B cell (primary cell): ENCODE results near the gene DVL2. TPM values are rescaled to one million over a fixed set of nuclear protein-coding genes. Genes with fewer than 3 reads are reported as not detected.

Experiments
- ATAC-seq: fragments of 200-7000 bp; cut with Tn5 transposase; one replicate; pipeline ENCODE4 v1.10.0; 2021; ENCODE audit warnings: low read depth, mild to moderate bottlenecking, moderate number of reproducible peaks, moderate library complexity
- CTCF ChIA-PET: fragments of 350-600 bp; sonication (Branson Sonifier 250); formaldehyde crosslinking; loops from one replicate; lab custom pipeline; 2021; ENCODE audit warnings: antibody characterized with exemption, inconsistent platforms; lab: Charles Lee
- POLR2A ChIA-PET: fragments of 350-600 bp; sonication (Branson Sonifier 250); formaldehyde crosslinking; loops from one replicate; lab custom pipeline; 2021; ENCODE audit warnings: antibody characterized with exemption; lab: Charles Lee
- DNase-seq: peaks from one replicate; pipeline ENCODE4 v3.0.0; 2013
- H2AFZ ChIP-seq: 2 replicates; pipeline ENCODE4 v1.6.1; 2012; ENCODE audit warnings: mild to moderate bottlenecking, low read depth, low read length; ENCODE audit not compliant: insufficient read depth, poor library complexity, severe bottlenecking
- H3K27ac ChIP-seq, 2 donors: 1 replicate in 1 of 2; 2 replicates in 1 of 2; pipeline ENCODE4 v1.5.1; 2012 to 2013; ENCODE audit warnings: low read length in 2 of 2, mild to moderate bottlenecking in 2 of 2, moderate library complexity in 1 of 2
- H3K27me3 ChIP-seq, 4 experiments: fragments of 200-600 bp in 1 of 4; sonication (generic) in 1 of 4; replicated peaks in 1 of 4; 1 replicate in 2 of 4; 2 replicates in 2 of 4; pipeline versions ENCODE4 v1.6.1 to v1.7.0; 2013 to 2016; ENCODE audit warnings: low read length in 3 of 4, mild to moderate bottlenecking in 2 of 4, mixed read lengths in 1 of 4, moderate library complexity in 1 of 4; ENCODE audit not compliant: insufficient read depth in 4 of 4, control insufficient read depth in 3 of 4; ENCODE audit errors: control extremely low read depth in 1 of 4
- H3K36me3 ChIP-seq, 2 experiments: replicated peaks in 1 of 2; 1 replicate in 1 of 2; 2 replicates in 1 of 2; pipeline versions ENCODE4 v1.6.1 to v1.7.1; 2013; ENCODE audit warnings: low read length in 1 of 2; ENCODE audit not compliant: insufficient read depth in 2 of 2, control insufficient read depth in 1 of 2; ENCODE audit errors: control extremely low read depth in 1 of 2, extremely low read depth in 1 of 2
- H3K4me1 ChIP-seq, 2 donors: fragments of 200-600 bp in 1 of 2; sonication (generic) in 1 of 2; 1 replicate in 1 of 2; 2 replicates in 1 of 2; pipeline versions ENCODE4 v1.5.1 to v1.6.1; 2013 to 2017; ENCODE audit warnings: low read length in 2 of 2; ENCODE audit not compliant: control insufficient read depth in 2 of 2, insufficient read depth in 2 of 2
- H3K4me2 ChIP-seq: replicated peaks from 2 replicates; pipeline ENCODE3; 2012; ENCODE audit warnings: mild to moderate bottlenecking, low read depth, low read length; ENCODE audit not compliant: poor library complexity, severe bottlenecking
- H3K4me3 ChIP-seq, 5 experiments: fragments of 200-600 bp in 1 of 5; sonication (generic) in 1 of 5; 1 replicate in 3 of 5; 2 replicates in 2 of 5; pipeline versions ENCODE4 v1.5.1 to v1.7.0; 2011 to 2016; ENCODE audit warnings: low read length in 4 of 5, mild to moderate bottlenecking in 4 of 5, low read depth in 2 of 5, control low read depth in 1 of 5, moderate library complexity in 1 of 5; ENCODE audit not compliant: insufficient read depth in 1 of 5; ENCODE audit errors: control extremely low read depth in 1 of 5, extremely low read depth in 1 of 5
- H3K79me2 ChIP-seq: fragments of 200-600 bp; sonication (generic); one replicate; pipeline ENCODE4 v1.6.0; 2016; ENCODE audit warnings: low read length; ENCODE audit not compliant: control insufficient read depth, insufficient read depth
- H3K9ac ChIP-seq: fragments of 200-600 bp; sonication (generic); 2 replicates; pipeline ENCODE4 v1.6.1; 2017; ENCODE audit warnings: mild to moderate bottlenecking, low read length, moderate library complexity
- H3K9me3 ChIP-seq, 3 donors: one replicate each; pipeline versions ENCODE4 v1.6.1 to v1.7.1; 2013; ENCODE audit warnings: low read length in 2 of 3; ENCODE audit not compliant: control insufficient read depth in 2 of 3, insufficient read depth in 1 of 3; ENCODE audit errors: control extremely low read depth in 1 of 3
- H4K20me1 ChIP-seq: 2 replicates; pipeline ENCODE4 v1.6.0; 2012; ENCODE audit warnings: mild to moderate bottlenecking, low read length; ENCODE audit not compliant: insufficient read depth, control insufficient read depth, poor library complexity, severe bottlenecking
- H3K27ac Mint-ChIP-seq: one replicate; pipeline ENCODE4 v1.8.0; 2021; ENCODE audit warnings: mixed read lengths
- H3K27me3 Mint-ChIP-seq: one replicate; pipeline ENCODE4 v1.8.0; 2021; ENCODE audit warnings: mixed read lengths
- H3K4me1 Mint-ChIP-seq: one replicate; pipeline ENCODE4 v1.8.0; 2021; ENCODE audit warnings: mixed read lengths
- H3K4me3 Mint-ChIP-seq: one replicate; pipeline ENCODE4 v1.8.0; 2021; ENCODE audit warnings: mixed read lengths
- H3K9me3 Mint-ChIP-seq: one replicate; pipeline ENCODE4 v1.8.0; 2022; ENCODE audit warnings: mixed read lengths; ENCODE audit not compliant: insufficient read depth
- EZH2 ChIP-seq: IDR thresholded peaks from 2 replicates; pipeline ENCODE4 v1.6.1; 2012; ENCODE audit warnings: borderline replicate concordance, low read depth, mild to moderate bottlenecking, moderate library complexity, low read length; ENCODE audit not compliant: insufficient read depth, poor library complexity, severe bottlenecking
- WGBS: methylation state at CpG from one replicate; pipeline ENCODE4 v1.1.5; 2013; ENCODE audit warnings: missing lambda C conversion rate; ENCODE audit not compliant: insufficient coverage; 5-methylcytosine and 5-hydroxymethylcytosine counted together
- intact Hi-C: fragments of 100-400 bp; cut with micrococcal nuclease; formaldehyde crosslinking; loops from one replicate; pipeline ENCODE4 v1.10.0; 2022
- polyA plus RNA-seq: library from polyadenylated mRNA; depleted of rRNA; stranded (reverse); fragments of >200 nt; gene quantifications from 2 replicates; pipeline ENCODE4 v1.2.3, GENCODE V29; 2012
- total RNA-seq, 2 donors: library from RNA; stranded (reverse); fragments of 120-200 nt in 1 of 2; gene quantifications; 1 replicate in 1 of 2; 2 replicates in 1 of 2; pipeline versions ENCODE4 v1.2.3 to v1.2.4, GENCODE V29; 2013 to 2022
- TF ChIP-seq, protein P1 (sequence below): fragments of 200-600 bp; IDR thresholded peaks from one replicate; pipeline ENCODE4 v1.8.0; 2022; ENCODE audit warnings: antibody characterized with exemption, mild to moderate bottlenecking

DVL2 gene
- total and polyA plus RNA-seq, 2 donors (not counting 1 experiment from before 2014, with no cell fraction given): 22.5 to 104 TPM

DNA sequence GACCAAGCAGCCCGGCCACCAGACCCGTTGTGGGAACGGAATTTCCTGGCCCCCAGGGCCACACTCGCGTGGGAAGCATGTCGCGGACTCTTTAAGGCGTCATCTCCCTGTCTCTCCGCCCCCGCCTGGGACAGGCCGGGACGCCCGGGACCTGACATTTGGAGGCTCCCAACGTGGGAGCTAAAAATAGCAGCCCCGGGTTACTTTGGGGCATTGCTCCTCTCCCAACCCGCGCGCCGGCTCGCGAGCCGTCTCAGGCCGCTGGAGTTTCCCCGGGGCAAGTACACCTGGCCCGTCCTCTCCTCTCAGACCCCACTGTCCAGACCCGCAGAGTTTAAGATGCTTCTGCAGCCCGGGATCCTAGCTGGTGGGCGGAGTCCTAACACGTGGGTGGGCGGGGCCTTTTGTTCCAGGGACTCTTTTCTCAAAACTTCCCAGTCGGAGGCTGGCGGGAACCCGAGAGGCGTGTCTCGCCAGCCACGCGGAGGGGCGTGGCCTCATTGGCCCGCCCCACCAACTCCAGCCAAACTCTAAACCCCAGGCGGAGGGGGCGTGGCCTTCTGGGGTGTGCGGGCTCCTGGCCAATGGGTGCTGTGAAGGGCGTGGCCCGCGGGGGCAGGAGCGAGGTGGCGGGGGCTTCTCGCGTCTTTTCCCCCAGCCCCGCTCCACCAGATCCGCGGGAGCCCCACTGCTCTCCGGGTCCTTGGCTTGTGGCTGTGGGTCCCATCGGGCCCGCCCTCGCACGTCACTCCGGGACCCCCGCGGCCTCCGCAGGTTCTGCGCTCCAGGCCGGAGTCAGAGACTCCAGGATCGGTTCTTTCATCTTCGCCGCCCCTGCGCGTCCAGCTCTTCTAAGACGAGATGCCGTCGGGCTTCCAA lies 47.0 kb upstream of the DVL2 start, which contains the start of gene SLC2A4:
TSS of gene SLC2A4 (plus strand) at position 645 of the 879 bp plus-strand sequence. CDS start at position 862, 217 bp downstream.
- no peak for TF ChIP-seq EZH2
- Mint-ChIP-seq H3K27me3 (peaks cover 23% of the 10 kb centered on the region), H3K27ac (peak within 1 kb of the TSS; percentile 76), H3K9me3 (no peaks in the 10 kb centered on the region), H3K4me1 (peaks cover 20% of the 10 kb centered on the region), H3K4me3 (peak within 1 kb of the TSS; percentile 92)
- Histone ChIP-seq H3K4me1 (peaks cover 20 to 31% of the 10 kb centered on the region in 2 donors), H4K20me1 (no peaks in the 10 kb centered on the region), H3K4me3 (peak within 1 kb of the TSS; percentile 2 to 69 (median 53)), H2AFZ (peak within 1 kb of the TSS; percentile 64), H3K9me3 (peaks cover 0 to 18% (median 0%) of the 10 kb centered on the region in 3 donors), H3K79me2 (no peaks in the 10 kb centered on the region), H3K4me2 (peak within 1 kb of the TSS; percentile 98), H3K27ac (no peak within 1 kb of the TSS), H3K9ac (peak within 1 kb of the TSS; percentile 67), H3K36me3 (no peaks in the 10 kb centered on the region), H3K27me3 (peaks cover 0 to 46% (median 13%) of the 10 kb centered on the region in 4 experiments)
- DNase-seq (peak; percentile 87), ATAC-seq (peak; percentile 80)
- intact Hi-C loops: loop anchor here (2.0 kb wide), 1 partner anchor 19 kb away; the partner anchor contains the start of gene CLDN7
- ChIA-PET CTCF (interaction anchor here (0.6 to 10.9 kb wide), 10 partner anchors 10 to 877 kb away, joined by 3 to 115 read pairs (median 4); partner anchors contain the start of genes ACADVL, ACAP1 and DLG4), POLR2A (interaction anchor here (0.6 to 1.5 kb wide), 6 partner anchors 12 to 281 kb away, joined by 3 to 7 read pairs (median 4); partner anchors contain the start of gene GABARAP)
- WGBS: 1% methylated on average over 67 of the region's 71 CpGs

DNA sequence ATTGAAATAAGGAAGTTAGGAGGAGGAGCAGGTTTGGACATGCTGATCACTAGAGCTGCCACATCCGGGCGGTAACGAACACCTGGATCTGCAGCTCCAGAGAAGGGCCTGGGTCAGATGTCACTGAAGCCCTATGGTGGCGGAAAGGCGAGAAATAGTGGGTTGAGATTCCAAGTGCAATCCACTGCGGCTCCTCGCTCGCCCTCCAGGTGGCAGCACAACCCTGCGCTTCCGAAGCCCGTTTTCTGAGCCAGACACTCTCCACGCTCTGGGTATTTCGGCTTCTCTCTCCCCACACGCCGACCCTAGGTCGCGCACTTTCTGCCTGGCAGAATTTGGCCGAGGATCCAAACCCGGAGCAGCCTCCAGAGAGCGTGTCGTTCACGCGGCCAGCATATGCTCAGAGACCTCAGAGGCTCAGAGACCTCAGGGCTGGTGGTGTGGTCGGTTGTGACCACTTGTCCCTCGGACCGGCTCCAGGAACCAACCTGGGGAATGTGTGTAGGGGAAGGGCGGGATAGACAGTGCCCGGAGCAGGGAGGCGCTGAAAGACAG lies 46.3 kb upstream of the DVL2 start:
- DNase-seq: peak; percentile 85
- peak overlapping the region; percentile 76 for H3K27ac Mint-ChIP-seq
- H3K27me3 ChIP-seq: peaks cover 0 to 45% (median 13%) of the 10 kb centered on the region in 4 experiments
- whole genome bisulfite sequencing: 1% methylated on average over 29 of the region's 29 CpGs
- H3K27ac ChIP-seq: no peak overlapping the region
- H3K4me2 ChIP-seq: peak overlapping the region; percentile 98
- peaks cover 0 to 18% (median 0%) of the 10 kb centered on the region in 3 donors for H3K9me3 ChIP-seq
- intact Hi-C loops: loop anchor here (1.0 to 2.0 kb wide), 7 partner anchors 16 to 309 kb away; partner anchors contain the start of genes CLDN7, SENP3 and TMEM102
- no peaks in the 10 kb centered on the region for H4K20me1 ChIP-seq
- TF ChIP-seq, protein P1, sequence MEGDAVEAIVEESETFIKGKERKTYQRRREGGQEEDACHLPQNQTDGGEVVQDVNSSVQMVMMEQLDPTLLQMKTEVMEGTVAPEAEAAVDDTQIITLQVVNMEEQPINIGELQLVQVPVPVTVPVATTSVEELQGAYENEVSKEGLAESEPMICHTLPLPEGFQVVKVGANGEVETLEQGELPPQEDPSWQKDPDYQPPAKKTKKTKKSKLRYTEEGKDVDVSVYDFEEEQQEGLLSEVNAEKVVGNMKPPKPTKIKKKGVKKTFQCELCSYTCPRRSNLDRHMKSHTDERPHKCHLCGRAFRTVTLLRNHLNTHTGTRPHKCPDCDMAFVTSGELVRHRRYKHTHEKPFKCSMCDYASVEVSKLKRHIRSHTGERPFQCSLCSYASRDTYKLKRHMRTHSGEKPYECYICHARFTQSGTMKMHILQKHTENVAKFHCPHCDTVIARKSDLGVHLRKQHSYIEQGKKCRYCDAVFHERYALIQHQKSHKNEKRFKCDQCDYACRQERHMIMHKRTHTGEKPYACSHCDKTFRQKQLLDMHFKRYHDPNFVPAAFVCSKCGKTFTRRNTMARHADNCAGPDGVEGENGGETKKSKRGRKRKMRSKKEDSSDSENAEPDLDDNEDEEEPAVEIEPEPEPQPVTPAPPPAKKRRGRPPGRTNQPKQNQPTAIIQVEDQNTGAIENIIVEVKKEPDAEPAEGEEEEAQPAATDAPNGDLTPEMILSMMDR: peak; percentile 91
- TF ChIP-seq EZH2: no peak
- H3K36me3 ChIP-seq: no peaks in the 10 kb centered on the region
- peaks cover 16% of the 10 kb centered on the region for H3K27me3 Mint-ChIP-seq
- peak overlapping the region; percentile 64 for H2AFZ ChIP-seq
- peak overlapping the region; percentile 1 to 69 (median 53) for H3K4me3 ChIP-seq
- POLR2A ChIA-PET: interaction anchor here (0.7 to 1.5 kb wide), 3 partner anchors 13 to 65 kb away, joined by 4 to 7 read pairs (median 5); partner anchors contain the start of gene GABARAP
- peak overlapping the region; percentile 67 for H3K9ac ChIP-seq
- H3K4me3 Mint-ChIP-seq: peak overlapping the region; percentile 92
- ATAC-seq: peak; percentile 84
- CTCF ChIA-PET: interaction anchor here (1.0 to 10.9 kb wide), 10 partner anchors 17 to 280 kb away, joined by 3 to 115 read pairs (median 4); partner anchors contain the start of gene ACAP1
- H3K9me3 Mint-ChIP-seq: no peaks in the 10 kb centered on the region
- peaks cover 20% of the 10 kb centered on the region for H3K4me1 Mint-ChIP-seq
- no peaks in the 10 kb centered on the region for H3K79me2 ChIP-seq
- H3K4me1 ChIP-seq: peaks cover 20 to 31% of the 10 kb centered on the region in 2 donors
